HEK293 (cell line): Measurements from ENCODE around the gene SEC24B.
A peak's percentile ranks its signal among the peaks of the same experiment; 100 is the strongest.

ENCODE experiments used
- CTCF ChIA-PET: fragments of 350-600 bp; formaldehyde crosslinking; extraction: SDS; loops from one replicate; lab custom pipeline; 2021; ENCODE audit warnings: antibody characterized with exemption; lab: Yijun Ruan, JAX
- POLR2A ChIA-PET: fragments of 300-600 bp; formaldehyde crosslinking; extraction: SDS; loops from one replicate; lab custom pipeline; 2020; ENCODE audit warnings: antibody characterized with exemption, inconsistent platforms; lab: Yijun Ruan, JAX
- H3K27ac ChIP-seq: fragments of 200-500 bp; sonication (Bioruptor generic); 2 replicates; pipeline ENCODE4 v1.5.1; 2014; ENCODE audit warnings: low read depth, low read length, control low read depth, inconsistent platforms; ENCODE audit errors: extremely low read depth
- H3K36me3 ChIP-seq, 2 experiments: fragments of 200-500 bp in 1 of 2; sonication (Bioruptor generic) in 1 of 2; 1 replicate in 1 of 2; 2 replicates in 1 of 2; pipeline ENCODE4 v1.5.1; 2014 to 2017; ENCODE audit warnings: inconsistent platforms in 2 of 2, low read length in 2 of 2; ENCODE audit not compliant: control insufficient read depth in 2 of 2, insufficient read depth in 1 of 2
- H3K4me1 ChIP-seq: fragments of 200-500 bp; sonication (Bioruptor generic); 2 replicates; pipeline ENCODE4 v1.5.1; 2014; ENCODE audit warnings: mild to moderate bottlenecking, low read length, inconsistent platforms; ENCODE audit not compliant: control insufficient read depth, insufficient read depth
- H3K4me3 ChIP-seq: 2 replicates; pipeline ENCODE4 v1.5.1; 2011; ENCODE audit warnings: low read depth, mild to moderate bottlenecking, control low read depth, low read length, moderate library complexity
- H3K9me3 ChIP-seq: fragments of 200-500 bp; sonication (Bioruptor generic); 2 replicates; pipeline ENCODE4 v1.5.1; 2014; ENCODE audit warnings: low read depth, low read length, inconsistent platforms; ENCODE audit not compliant: control insufficient read depth, insufficient read depth
- GLIS1 ChIP-seq: fragments of 450-650 bp; formaldehyde crosslinking; IDR thresholded peaks from 2 replicates; pipeline ENCODE4 v1.5.1; 2016; ENCODE audit warnings: missing biosample characterization, missing genetic modification characterization
- IKZF3 ChIP-seq: fragments of 450-650 bp; IDR thresholded peaks from 2 replicates; pipeline ENCODE4 v1.5.0; 2018; ENCODE audit warnings: missing biosample characterization, mild to moderate bottlenecking, missing genetic modification characterization, moderate library complexity
- KLF8 ChIP-seq: fragments of 450-650 bp; formaldehyde crosslinking; IDR thresholded peaks from 2 replicates; pipeline ENCODE4 v1.5.1; 2016; ENCODE audit warnings: missing biosample characterization, missing genetic modification characterization
- KLF9 ChIP-seq: fragments of 450-650 bp; formaldehyde crosslinking; IDR thresholded peaks from 2 replicates; pipeline ENCODE4 v1.5.1; 2016; ENCODE audit warnings: missing biosample characterization, missing genetic modification characterization, low read depth
- PRDM1 ChIP-seq: fragments of 450-650 bp; formaldehyde crosslinking; IDR thresholded peaks from 2 replicates; pipeline ENCODE4; 2016; ENCODE audit warnings: missing biosample characterization, missing genetic modification characterization
- SCRT1 ChIP-seq: fragments of 450-650 bp; formaldehyde crosslinking; IDR thresholded peaks from 2 replicates; pipeline ENCODE4 v1.5.1; 2016; ENCODE audit warnings: missing biosample characterization, missing genetic modification characterization, borderline replicate concordance
- SCRT2 ChIP-seq: fragments of 450-650 bp; formaldehyde crosslinking; IDR thresholded peaks from 2 replicates; pipeline ENCODE4 v1.5.1; 2016; ENCODE audit warnings: missing biosample characterization, missing genetic modification characterization
- WT1 ChIP-seq: fragments of 450-650 bp; formaldehyde crosslinking; IDR thresholded peaks from 2 replicates; pipeline ENCODE4 v1.5.1; 2016; ENCODE audit warnings: missing biosample characterization, missing genetic modification characterization
- ZBTB17 ChIP-seq: fragments of 450-650 bp; formaldehyde crosslinking; IDR thresholded peaks from 2 replicates; pipeline ENCODE4 v1.5.1; 2016; ENCODE audit warnings: missing biosample characterization, missing genetic modification characterization
- ZBTB20 ChIP-seq: fragments of 450-650 bp; formaldehyde crosslinking; IDR thresholded peaks from 2 replicates; pipeline ENCODE4 v1.5.1; 2016; ENCODE audit warnings: missing biosample characterization, missing genetic modification characterization
- ZBTB26 ChIP-seq: fragments of 450-650 bp; formaldehyde crosslinking; optimal IDR thresholded peaks from 2 replicates; pipeline ENCODE3; 2016; ENCODE audit warnings: missing biosample characterization, mild to moderate bottlenecking, missing genetic modification characterization
- ZBTB6 ChIP-seq: fragments of 450-650 bp; formaldehyde crosslinking; IDR thresholded peaks from 2 replicates; pipeline ENCODE4 v1.5.1; 2017; ENCODE audit warnings: missing biosample characterization, missing genetic modification characterization
- ZEB2 ChIP-seq: fragments of 450-650 bp; formaldehyde crosslinking; IDR thresholded peaks from 2 replicates; pipeline ENCODE4 v1.5.1; 2016; ENCODE audit warnings: missing biosample characterization, missing genetic modification characterization
- ZIC2 ChIP-seq: fragments of 450-650 bp; formaldehyde crosslinking; IDR thresholded peaks from 2 replicates; pipeline ENCODE4 v1.5.1; 2016; ENCODE audit warnings: missing biosample characterization, missing genetic modification characterization
- ZNF16 ChIP-seq: fragments of 450-650 bp; formaldehyde crosslinking; IDR thresholded peaks from 2 replicates; pipeline ENCODE4 v1.5.1; 2016; ENCODE audit warnings: low read depth, missing biosample characterization, missing genetic modification characterization
- ZNF19 ChIP-seq: fragments of 450-650 bp; formaldehyde crosslinking; IDR thresholded peaks from 2 replicates; pipeline ENCODE4; 2016; ENCODE audit warnings: missing biosample characterization, missing genetic modification characterization, low read depth
- ZNF221 ChIP-seq: fragments of 450-650 bp; formaldehyde crosslinking; IDR thresholded peaks from 2 replicates; pipeline ENCODE4 v1.5.1; 2017; ENCODE audit warnings: missing biosample characterization, missing genetic modification characterization, borderline replicate concordance
- ZNF280C ChIP-seq: fragments of 450-650 bp; formaldehyde crosslinking; IDR thresholded peaks from 2 replicates; pipeline ENCODE4 v1.5.1; 2016; ENCODE audit warnings: missing biosample characterization, missing genetic modification characterization
- ZNF341 ChIP-seq: fragments of 450-650 bp; formaldehyde crosslinking; IDR thresholded peaks from 2 replicates; pipeline ENCODE4; 2016; ENCODE audit warnings: low read depth, missing biosample characterization, missing genetic modification characterization
- ZNF398 ChIP-seq: fragments of 450-650 bp; formaldehyde crosslinking; IDR thresholded peaks from 2 replicates; pipeline ENCODE4 v1.5.1; 2017; ENCODE audit warnings: missing biosample characterization, missing genetic modification characterization
- ZNF449 ChIP-seq: fragments of 450-650 bp; formaldehyde crosslinking; IDR thresholded peaks from 2 replicates; pipeline ENCODE4 v1.5.1; 2017; ENCODE audit warnings: missing biosample characterization, mild to moderate bottlenecking, missing genetic modification characterization, moderate library complexity
- ZNF561 ChIP-seq: fragments of 450-650 bp; IDR thresholded peaks from 2 replicates; pipeline ENCODE4 v1.5.1; 2018; ENCODE audit warnings: missing biosample characterization, missing genetic modification characterization, borderline replicate concordance
- ZNF585B ChIP-seq: fragments of 450-650 bp; formaldehyde crosslinking; IDR thresholded peaks from 2 replicates; pipeline ENCODE4 v1.5.1; 2016; ENCODE audit warnings: missing biosample characterization, missing genetic modification characterization
- ZNF692 ChIP-seq: fragments of 450-650 bp; formaldehyde crosslinking; IDR thresholded peaks from 2 replicates; pipeline ENCODE4 v1.5.1; 2016; ENCODE audit warnings: missing biosample characterization, missing genetic modification characterization
- ZNF792 ChIP-seq: fragments of 450-650 bp; formaldehyde crosslinking; IDR thresholded peaks from 2 replicates; pipeline ENCODE4 v1.5.1; 2016; ENCODE audit warnings: missing biosample characterization, missing genetic modification characterization
- ZSCAN30 ChIP-seq: fragments of 450-650 bp; IDR thresholded peaks from 2 replicates; pipeline ENCODE4 v1.5.1; 2018; ENCODE audit warnings: missing biosample characterization, mild to moderate bottlenecking, missing genetic modification characterization, moderate library complexity
- ZXDB ChIP-seq: fragments of 450-650 bp; formaldehyde crosslinking; IDR thresholded peaks from 2 replicates; pipeline ENCODE4 v1.5.1; 2016; ENCODE audit warnings: missing biosample characterization, missing genetic modification characterization

Gene SEC24B

GRCh38 chr4:109559983-109560686 is 126.5 kb downstream of the SEC24B start, which contains the start of gene MCUB (continued):
- TF ChIP-seq ZNF449 (peak; percentile 9; the same call in 1 of the 2 replicates), ZNF561 (tag by site-specific recombination) (peak; percentile 68), ZNF692 (tag by site-specific recombination) (peak; percentile 59; the same call in 1 of the 2 replicates), ZSCAN30 (peak; percentile 81; the same call in 1 of the 2 replicates), IKZF3 (tag by site-specific recombination) (peak; percentile 74), WT1 (tag by site-specific recombination) (no peak), ZBTB20 (tag by site-specific recombination) (peak; percentile 16; the same call in 1 of the 2 replicates), ZNF585B (tag by site-specific recombination) (no peak), ZNF16 (tag by site-specific recombination) (no peak), KLF8 (tag by site-specific recombination) (peak; percentile 63; the same call in 1 of the 2 replicates), ZXDB (peak; percentile 67; the same call in 1 of the 2 replicates), ZBTB17 (tag by site-specific recombination) (peak; percentile 87), ZNF19 (tag by site-specific recombination) (no peak), SCRT1 (no peak), ZNF341 (peak; percentile 44), ZNF792 (tag by site-specific recombination) (no peak), PRDM1 (tag by site-specific recombination) (no peak), ZIC2 (tag by site-specific recombination) (peak; percentile 40), KLF9 (tag by site-specific recombination) (peak; percentile 84), SCRT2 (peak; percentile 58), ZBTB26 (tag by site-specific recombination) (peak; percentile 82), ZEB2 (peak; percentile 59; the same call in 1 of the 2 replicates)

GRCh38 chr4:109560687-109561461 is 127.3 kb downstream of the SEC24B start:
- H3K9me3 ChIP-seq = no peaks in the 10 kb centered on the region
- CTCF ChIA-PET = no interaction called here
- POLR2A ChIA-PET = interaction anchor here (0.8 to 1.2 kb wide), 4 partner anchors 69 to 169 kb away, joined by 3 to 8 read pairs (median 4); partner anchors contain the start of genes CASP6, PLA2G12A and SEC24B
- H3K4me3 ChIP-seq = peak overlapping the region; percentile 65
- H3K36me3 ChIP-seq = no peaks in the 10 kb centered on the region
- H3K27ac ChIP-seq = peak overlapping the region; percentile 82
- H3K4me1 ChIP-seq = peaks cover 6% of the 10 kb centered on the region; the same call in 1 of the 2 replicates
- TF ChIP-seq ZNF280C (tag by site-specific recombination) = no peak
- TF ChIP-seq ZNF16 (tag by site-specific recombination) = no peak
- peak; percentile 93 for TF ChIP-seq ZBTB6
- peak; percentile 87 for TF ChIP-seq WT1 (tag by site-specific recombination)
- TF ChIP-seq GLIS1 (tag by site-specific recombination) = 0 out of 2 replicates have a peak, but pooled peaks have one; percentile 12
- no peak for TF ChIP-seq ZNF221 (tag by site-specific recombination)
- peak; percentile 79 for TF ChIP-seq ZNF398 (tag by site-specific recombination)
